Testis (tissue), 3 donors: ENCODE results near the gene ATP13A2. TPM values are rescaled to one million over a fixed set of nuclear protein-coding genes. Genes with fewer than 3 reads are reported as not detected.
"Not testable (repeated sequence)": the region's sequence is repeated elsewhere in the genome, so short reads cannot be mapped to it uniquely, and the experiment has no call there.

Experiments
- DNase-seq: peaks from one replicate; pipeline ENCODE4 v3.0.0-alpha.2; 2019
- H3K27ac ChIP-seq, 2 donors: fragments of 200-600 bp; sonication (generic); one replicate each; pipeline ENCODE4 v1.5.1; 2019
- H3K27me3 ChIP-seq: fragments of 200-600 bp; sonication (generic); one replicate; pipeline ENCODE4 v1.5.1; 2019
- H3K36me3 ChIP-seq: fragments of 200-600 bp; sonication (generic); one replicate; pipeline ENCODE4 v1.5.1; 2017; ENCODE audit warnings: low read depth; ENCODE audit errors: missing control alignments
- H3K4me1 ChIP-seq: fragments of 200-600 bp; sonication (generic); one replicate; pipeline ENCODE4 v1.5.1; 2019
- H3K4me3 ChIP-seq, 2 donors: fragments of 200-600 bp; sonication (generic); one replicate each; pipeline ENCODE4 v1.5.1; 2017 to 2019
- H3K9me3 ChIP-seq: fragments of 200-600 bp; sonication (generic); one replicate; pipeline ENCODE4 v1.5.1; 2017
- CTCF ChIP-seq, 3 experiments: fragments of 450-650 bp in 2 of 3; fragments of 200-600 bp in 1 of 3; sonication (generic) in 1 of 3; IDR thresholded peaks; one replicate each; pipeline ENCODE4 v1.5.1; 2016 to 2019; ENCODE audit warnings: antibody characterized with exemption in 3 of 3, mild to moderate bottlenecking in 2 of 3, moderate library complexity in 1 of 3
- POLR2A ChIP-seq: fragments of 450-650 bp; IDR thresholded peaks from one replicate; pipeline ENCODE4 v1.6.1; 2017; ENCODE audit warnings: antibody characterized with exemption, mild to moderate bottlenecking, moderate library complexity
- WGBS, 2 donors: methylation state at CpG; one replicate each; pipeline ENCODE4 v1.1.5; 2018; 5-methylcytosine and 5-hydroxymethylcytosine counted together
- intact Hi-C: fragments of 100-400 bp; cut with DNase I; formaldehyde crosslinking; loops from one replicate; pipeline ENCODE4 v1.15.1; 2023; ENCODE audit warnings: low total_unique reads
- polyA plus RNA-seq: library from polyadenylated mRNA; stranded (reverse); fragments of 350-450 nt; fragmentation: Illumina TruSeq; extraction: RNeasy Lipid Tissue Mini Kit (QIAGEN cat#74804); gene quantifications from one replicate; pipeline ENCODE4 v1.2.3, GENCODE V29; 2014; ENCODE audit warnings: low read depth, low replicate concordance; ENCODE audit not compliant: insufficient read depth
- total RNA-seq, 2 donors: library from RNA; depleted of rRNA; stranded (reverse); fragments of >200 nt; gene quantifications; one replicate each; pipeline ENCODE4 v1.2.3, GENCODE V29; 2016

Gene ATP13A2
- total and polyA plus RNA-seq, 3 donors from 2014 or later, result 36.9 to 45.6 (median 42.4) TPM

DNA sequence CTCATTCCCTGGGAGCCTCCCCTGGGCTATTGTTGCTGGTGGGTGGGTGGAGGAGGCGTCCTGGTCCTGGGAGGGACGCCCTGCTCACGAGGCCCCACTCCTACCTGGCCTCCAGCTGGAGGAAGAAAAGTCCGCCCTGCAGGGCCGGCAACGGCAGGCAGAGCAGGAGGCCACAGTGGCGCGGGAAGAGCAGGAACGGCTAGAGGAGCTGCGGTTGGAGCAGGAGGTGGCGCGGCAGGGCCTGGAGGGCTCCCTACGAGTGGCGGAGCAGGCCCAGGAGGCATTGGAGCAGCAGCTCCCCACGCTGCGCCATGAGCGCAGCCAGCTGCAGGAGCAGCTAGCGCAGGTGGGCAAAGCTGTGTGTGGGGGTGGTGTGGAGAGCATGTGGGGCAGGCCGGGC lies 65.1 kb downstream of the ATP13A2 start:
- no peak for DNase-seq
- Histone ChIP-seq H3K27ac (no peak overlapping the region), H3K36me3 (peaks cover 3% of the 10 kb centered on the region), H3K4me1 (no peaks in the 10 kb centered on the region), H3K4me3 (no peak overlapping the region), H3K9me3 (no peaks in the 10 kb centered on the region), H3K27me3 (no peaks in the 10 kb centered on the region)
- intact Hi-C loops, result no loop called here
- TF ChIP-seq CTCF (IDR thresholded peaks at IDR 0.05) (no peak), POLR2A (no peak)
- 88 to 89% methylated on average over 19 of the region's 19 CpGs for WGBS, 2 donors

GRCh38 chr1:16946185-16946584 lies 65.5 kb downstream of the ATP13A2 start:
- H3K27ac ChIP-seq, H3K4me3 ChIP-seq, intact Hi-C loops, DNase-seq, H3K4me1 ChIP-seq, H3K9me3 ChIP-seq, H3K36me3 ChIP-seq, H3K27me3 ChIP-seq: not testable (repeated sequence)
- 90 to 93% methylated on average over 13 of the region's 13 CpGs for WGBS, 2 donors

DNA sequence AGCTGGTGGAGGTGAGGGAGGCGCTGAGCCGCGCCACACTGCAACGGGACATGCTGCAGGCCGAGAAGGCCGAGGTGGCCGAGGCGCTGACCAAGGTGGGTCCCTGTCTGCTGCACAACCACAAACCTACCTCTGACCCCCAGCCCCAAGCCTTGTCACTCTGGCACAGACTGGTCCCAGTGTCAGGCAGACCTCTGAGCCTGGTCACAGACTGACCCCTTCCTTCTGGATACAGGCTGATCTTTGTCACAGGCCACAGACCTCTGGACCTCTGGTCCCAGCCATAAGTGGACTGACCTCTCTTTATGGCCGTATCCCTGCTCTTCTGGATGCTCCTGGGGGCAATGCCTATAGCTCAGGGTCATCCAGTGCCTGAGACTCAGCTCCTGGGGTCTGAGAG lies 66.2 kb downstream of the ATP13A2 start:
- H3K4me1 ChIP-seq, H3K4me3 ChIP-seq, H3K27ac ChIP-seq, intact Hi-C loops, H3K27me3 ChIP-seq, DNase-seq, H3K36me3 ChIP-seq, H3K9me3 ChIP-seq: not testable (repeated sequence)
- 86 to 94% methylated on average over 6 to 9 of the region's 9 CpGs for WGBS, 2 donors

DNA sequence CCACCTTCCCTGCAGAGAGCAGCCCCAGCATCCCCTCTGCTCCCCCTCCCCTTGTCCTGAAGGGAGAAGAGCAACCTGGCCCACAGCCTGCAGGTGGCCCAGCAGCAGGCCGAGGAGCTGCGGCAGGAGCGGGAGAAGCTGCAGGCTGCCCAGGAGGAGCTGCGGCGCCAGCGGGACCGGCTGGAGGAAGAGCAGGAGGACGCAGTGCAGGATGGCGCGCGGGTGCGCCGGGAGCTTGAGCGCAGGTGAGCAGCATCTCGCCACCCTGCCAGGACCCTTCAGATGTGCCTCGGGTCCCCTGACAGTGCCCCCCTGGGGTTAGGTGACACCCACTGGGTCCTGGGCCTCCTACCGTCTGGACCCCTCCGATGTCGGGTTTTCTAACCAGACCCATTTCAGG lies 67.7 kb downstream of the ATP13A2 start:
- H3K36me3 ChIP-seq, result peaks cover 3% of the 10 kb centered on the region
- H3K27me3 ChIP-seq, result no peaks in the 10 kb centered on the region
- no peak overlapping the region for H3K27ac ChIP-seq
- H3K4me1 ChIP-seq, result no peaks in the 10 kb centered on the region
- 94 to 95% methylated on average over 19 of the region's 19 CpGs for WGBS, 2 donors
- intact Hi-C loops, result no loop called here
- no peak for DNase-seq
- H3K4me3 ChIP-seq, result no peak overlapping the region
- H3K9me3 ChIP-seq, result no peaks in the 10 kb centered on the region
- no peak for TF ChIP-seq POLR2A
- no peak for TF ChIP-seq CTCF (IDR thresholded peaks at IDR 0.05)

GRCh38 chr1:16939386-16940180 lies 72.1 kb downstream of the ATP13A2 start:
- intact Hi-C loops, H3K27me3 ChIP-seq, H3K9me3 ChIP-seq, H3K4me1 ChIP-seq, H3K36me3 ChIP-seq: not testable (repeated sequence)
- 69 to 84% methylated on average over 31 to 32 of the region's 32 CpGs for WGBS, 2 donors
- peak overlapping the region in 1 of 2 donors; percentile 47 for H3K27ac ChIP-seq
- H3K4me3 ChIP-seq, result peak overlapping the region; percentile 36 to 59
- DNase-seq, result peak; percentile 62

GRCh38 chr1:16938351-16939321 lies 73.1 kb downstream of the ATP13A2 start:
- Histone ChIP-seq H3K36me3 (no peaks in the 10 kb centered on the region), H3K27ac (peak overlapping the region; percentile 12 to 33), H3K4me3 (peak overlapping the region; percentile 36 to 59), H3K9me3 (no peaks in the 10 kb centered on the region), H3K4me1 (no peaks in the 10 kb centered on the region), H3K27me3 (no peaks in the 10 kb centered on the region)
- no peak for DNase-seq
- 41 to 60% methylated on average over 47 to 51 of the region's 51 CpGs for WGBS, 2 donors
- TF ChIP-seq CTCF (IDR thresholded peaks at IDR 0.05) (no peak), POLR2A (no peak)
- intact Hi-C loops, result no loop called here

GRCh38 chr1:16936580-16936979 lies 75.1 kb downstream of the ATP13A2 start:
- H3K4me3 ChIP-seq, intact Hi-C loops, H3K4me1 ChIP-seq, H3K9me3 ChIP-seq, H3K27me3 ChIP-seq, H3K36me3 ChIP-seq, H3K27ac ChIP-seq: not testable (repeated sequence)
- WGBS, 2 donors, result 69 to 82% methylated on average over 16 of the region's 16 CpGs
- DNase-seq, result peak; percentile 59
